Kidney epithelial cell (primary cell): ENCODE results near the gene C22orf31. TPM values are rescaled to one million over a fixed set of nuclear protein-coding genes. Genes with fewer than 3 reads are reported as not detected.

ENCODE experiments used
- DNase-seq: peaks from one replicate; pipeline ENCODE4 v3.0.0-alpha.2; 2010; ENCODE audit warnings: low read depth
- H3K27me3 ChIP-seq: 2 replicates; pipeline ENCODE4 v1.6.0; 2011; ENCODE audit warnings: low read length; ENCODE audit not compliant: control insufficient read depth, insufficient read depth
- H3K36me3 ChIP-seq: 2 replicates; pipeline ENCODE4 v1.5.1; 2011; ENCODE audit warnings: low read length; ENCODE audit not compliant: control insufficient read depth, insufficient read depth
- H3K4me3 ChIP-seq: 2 replicates; pipeline ENCODE4 v1.5.1; 2011; ENCODE audit warnings: low read depth, mild to moderate bottlenecking, control low read depth, low read length
- CTCF ChIP-seq: IDR thresholded peaks from 2 replicates; pipeline ENCODE4 v1.5.1; 2011; ENCODE audit warnings: mild to moderate bottlenecking, moderate library complexity, low read length, control low read depth, inconsistent platforms; ENCODE audit not compliant: insufficient read depth, poor library complexity, severe bottlenecking
- total RNA-seq: library from RNA; depleted of rRNA; stranded (reverse); fragments of >200 nt; gene quantifications from 2 replicates; pipeline ENCODE4 v1.2.3, GENCODE V29; 2015

The C22orf31 gene
- total RNA-seq, 1 donor from 2014 or later: not detected

- DNase-seq: peak; percentile 99
- peak overlapping the region; percentile 11 for H3K4me3 ChIP-seq
- H3K27me3 ChIP-seq: no peaks in the 10 kb centered on the region
- no peak for TF ChIP-seq CTCF
- no peaks in the 10 kb centered on the region for H3K36me3 ChIP-seq
Measured at GRCh38 chr22:29031227-29032011, 30.2 kb downstream of the C22orf31 start.

DNA sequence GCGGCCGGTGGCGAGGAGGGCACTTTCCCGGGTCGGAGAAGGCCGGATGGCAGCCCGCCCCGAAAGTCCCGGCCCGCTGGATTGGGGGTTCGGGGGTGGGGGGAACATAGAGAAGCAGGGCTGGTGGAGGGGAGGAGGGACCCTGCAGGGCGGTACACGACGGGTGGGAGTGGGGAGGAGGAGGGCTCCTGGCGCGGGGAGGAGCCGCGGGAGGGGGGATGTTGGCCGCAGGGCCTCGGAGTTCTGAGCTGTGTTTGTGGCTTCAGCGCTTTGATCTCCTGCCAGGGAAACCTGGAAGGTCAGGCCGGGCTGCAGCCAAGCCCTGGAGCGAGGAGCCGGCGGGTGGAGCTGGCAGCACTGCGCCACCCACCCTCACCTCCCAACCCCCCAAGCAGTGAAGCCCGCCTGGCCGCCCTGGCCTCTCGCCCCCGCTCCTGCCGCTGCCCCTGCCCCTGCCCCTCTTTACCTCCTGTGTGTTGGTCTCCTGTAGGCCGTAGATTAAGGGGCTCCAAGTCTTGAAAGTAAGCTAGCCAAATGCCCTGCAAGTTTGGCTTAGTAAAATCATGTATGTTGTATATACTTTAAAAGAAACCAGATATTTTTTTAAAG is 30.9 kb downstream of the C22orf31 start:
- TF ChIP-seq CTCF: no peak
- peak; percentile 72 for DNase-seq
- Histone ChIP-seq H3K4me3 (peak overlapping the region; percentile 28), H3K36me3 (no peaks in the 10 kb centered on the region), H3K27me3 (no peaks in the 10 kb centered on the region)

- Histone ChIP-seq H3K4me3 (peak overlapping the region; percentile 28), H3K36me3 (no peaks in the 10 kb centered on the region), H3K27me3 (no peaks in the 10 kb centered on the region)
- DNase-seq: no peak
- peak; percentile 20 for TF ChIP-seq CTCF
Measured at GRCh38 chr22:29030016-29030617, 31.5 kb downstream of the C22orf31 start.

- no peaks in the 10 kb centered on the region for H3K27me3 ChIP-seq
Measured at GRCh38 chr22:29029202-29030000, 32.2 kb downstream of the C22orf31 start.

DNA sequence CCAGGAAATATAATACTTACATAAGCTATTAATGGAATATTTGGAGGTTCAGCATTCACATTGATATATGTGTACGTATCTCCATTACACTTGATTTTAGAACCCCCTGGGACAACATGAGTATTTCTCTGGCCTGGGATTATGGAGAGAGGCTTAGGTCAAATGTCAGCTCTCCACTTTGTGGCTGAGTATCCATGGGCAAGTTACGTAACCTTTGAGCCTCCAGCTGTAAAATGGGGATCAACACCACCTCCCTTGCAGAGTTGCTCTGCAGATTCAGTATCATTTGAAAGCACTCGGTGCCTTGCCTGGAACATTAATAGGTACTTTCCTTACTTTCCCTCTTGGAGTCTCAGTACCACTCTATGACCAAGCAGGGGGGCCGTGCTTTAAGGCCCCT is 33.2 kb downstream of the C22orf31 start:
- Histone ChIP-seq H3K4me3 (no peak overlapping the region), H3K27me3 (no peaks in the 10 kb centered on the region), H3K36me3 (no peaks in the 10 kb centered on the region)
- DNase-seq: no peak
- no peak for TF ChIP-seq CTCF

More at GRCh38 chr22:29029202-29030000, 32.2 kb downstream of the C22orf31 start:
- no peak for DNase-seq
- no peaks in the 10 kb centered on the region for H3K36me3 ChIP-seq
- no peak overlapping the region for H3K4me3 ChIP-seq
- TF ChIP-seq CTCF: no peak
